RPMI7951 (cell line): ENCODE data around the gene DNAJB12. TPM values are rescaled to one million over a fixed set of nuclear protein-coding genes. Genes with fewer than 3 reads are reported as not detected.
"Not testable (repeated sequence)": the region's sequence is repeated elsewhere in the genome, so short reads cannot be mapped to it uniquely, and the experiment has no call there.

Experiments used
- DNase-seq: peaks from one replicate; pipeline ENCODE4 v3.0.0-alpha.2; 2012; ENCODE audit warnings: low read depth
- total RNA-seq: library from RNA; depleted of rRNA; stranded (reverse); fragments of >200 nt; shearing (Covaris generic); gene quantifications from 2 replicates; pipeline ENCODE4 v1.2.3, GENCODE V29; 2014; rRNA removed

The DNAJB12 gene
- total RNA-seq: 20.8 and 24.9 TPM in 2 replicates

- peak; percentile 93 for DNase-seq
Measured at GRCh38 chr10:72354356-72355213, at the start of gene DNAJB12. Gene DNAJB12, minus strand, starts transcription at chr10:72354919. Its CDS starts 22 bp downstream, at chr10:72354897.

GRCh38 chr10:72395581-72395980, 40.9 kb upstream of the DNAJB12 start:
- not testable (repeated sequence) for DNase-seq

GRCh38 chr10:72392571-72392970, 37.9 kb upstream of the DNAJB12 start:
- DNase-seq: no peak

DNA sequence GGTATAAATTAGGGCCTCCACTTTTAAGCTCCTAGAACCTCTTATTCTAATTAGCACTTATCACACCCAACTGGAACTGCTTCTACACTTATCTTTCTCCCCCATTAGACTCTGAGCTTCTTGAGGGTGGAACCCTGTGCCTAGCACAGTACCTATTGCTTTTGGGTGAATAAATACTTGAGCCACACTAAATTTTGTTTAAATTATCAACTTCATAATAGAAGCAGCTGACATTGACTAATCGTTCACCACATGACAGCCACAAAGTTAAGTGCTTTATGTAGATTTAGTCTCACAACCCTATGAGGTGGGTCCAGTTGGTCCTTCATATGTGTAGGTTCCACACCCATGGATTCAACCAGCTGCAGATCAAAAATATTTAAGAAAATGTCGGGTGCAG, 36.0 kb upstream of the DNAJB12 start:
- no peak for DNase-seq

GRCh38 chr10:72389716-72390115, 35.0 kb upstream of the DNAJB12 start:
- DNase-seq: no peak

DNA sequence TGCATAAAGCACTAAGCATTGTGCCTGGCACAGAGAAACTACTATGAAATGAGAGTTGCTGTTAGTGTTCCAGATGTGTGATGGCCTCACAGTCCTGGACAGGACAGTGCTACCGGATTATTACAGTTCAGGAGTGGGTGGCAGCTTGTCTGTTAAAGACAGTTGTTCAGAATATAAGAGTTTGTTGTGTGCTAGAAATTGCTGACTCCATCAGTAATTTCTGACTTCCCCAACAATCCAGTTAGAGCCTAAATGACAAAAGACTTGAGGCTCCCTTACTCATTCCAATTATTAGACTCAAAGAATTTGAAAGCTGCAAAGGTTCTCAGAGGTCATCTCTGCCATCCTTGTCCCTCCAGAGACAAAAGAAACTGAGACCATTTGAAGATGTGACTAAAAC, 34.3 kb upstream of the DNAJB12 start:
- DNase-seq: no peak

DNA sequence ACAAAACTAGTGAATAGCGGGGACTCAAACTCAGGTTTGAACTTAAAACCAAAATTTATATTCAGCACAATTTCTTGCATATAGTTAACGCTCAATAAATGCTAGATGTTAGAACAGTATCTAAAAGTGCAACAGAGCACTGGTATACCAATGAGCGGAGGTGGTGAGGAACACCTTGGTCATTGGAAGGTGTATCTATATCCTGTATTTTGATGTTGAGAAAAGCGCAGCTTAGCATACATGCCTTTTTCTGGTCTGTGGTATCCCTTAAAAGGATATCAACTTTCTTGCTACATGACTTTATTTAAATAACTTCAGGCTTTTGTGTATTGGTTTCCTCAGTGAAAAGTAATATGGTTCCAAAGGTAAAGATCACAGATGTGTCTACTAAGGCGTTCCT, 33.3 kb upstream of the DNAJB12 start:
- no peak for DNase-seq

DNA sequence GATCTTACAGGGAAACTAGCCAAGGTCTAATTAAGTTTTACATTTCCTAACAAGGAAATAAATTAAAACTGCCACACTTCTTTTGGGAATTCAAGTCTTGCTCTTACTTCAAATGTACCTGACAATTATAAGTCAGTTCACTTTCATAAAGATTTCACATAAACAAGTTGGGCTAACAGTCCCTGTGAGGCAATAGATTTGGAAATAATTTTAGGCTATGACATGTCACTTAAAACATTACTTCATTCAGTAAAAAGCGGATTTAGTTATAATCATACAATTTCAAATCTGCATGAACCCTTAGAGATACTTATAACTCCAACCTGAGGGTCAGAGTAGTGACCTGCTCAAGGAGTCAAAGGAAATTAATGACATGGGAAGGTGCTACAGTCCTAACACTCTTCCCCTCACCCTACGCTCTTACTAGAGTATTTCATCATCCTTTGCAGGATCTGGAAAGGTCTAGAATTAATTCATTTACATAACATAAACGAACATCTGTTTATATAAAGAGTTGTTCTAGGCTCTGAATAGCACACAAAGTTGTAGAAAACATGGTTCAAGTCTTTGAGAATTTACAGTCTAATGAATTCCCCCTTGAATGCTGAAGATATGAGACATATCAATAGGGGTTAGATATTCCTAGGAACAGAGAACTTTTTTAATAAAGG, 32.3 kb upstream of the DNAJB12 start:
- no peak for DNase-seq

DNA sequence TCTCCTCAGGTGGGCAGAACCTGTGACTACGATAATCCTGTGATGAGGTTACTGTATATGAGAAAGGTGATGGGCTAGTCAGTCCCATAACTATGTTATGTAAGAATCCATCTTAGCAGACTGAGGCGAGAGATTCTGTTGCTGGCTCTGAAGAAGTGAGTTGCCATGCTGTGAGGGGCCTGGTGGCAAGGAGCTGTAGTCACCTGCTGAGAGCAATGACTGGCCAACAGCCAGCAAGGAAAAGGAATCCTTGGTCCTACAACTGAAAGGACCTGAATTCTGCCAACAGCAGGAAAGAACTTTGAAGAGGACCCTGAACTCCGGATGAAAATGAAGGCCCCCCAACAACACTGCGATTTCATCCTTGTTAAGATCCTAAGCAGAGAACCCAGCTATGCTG, 31.0 kb upstream of the DNAJB12 start:
- no peak for DNase-seq

DNA sequence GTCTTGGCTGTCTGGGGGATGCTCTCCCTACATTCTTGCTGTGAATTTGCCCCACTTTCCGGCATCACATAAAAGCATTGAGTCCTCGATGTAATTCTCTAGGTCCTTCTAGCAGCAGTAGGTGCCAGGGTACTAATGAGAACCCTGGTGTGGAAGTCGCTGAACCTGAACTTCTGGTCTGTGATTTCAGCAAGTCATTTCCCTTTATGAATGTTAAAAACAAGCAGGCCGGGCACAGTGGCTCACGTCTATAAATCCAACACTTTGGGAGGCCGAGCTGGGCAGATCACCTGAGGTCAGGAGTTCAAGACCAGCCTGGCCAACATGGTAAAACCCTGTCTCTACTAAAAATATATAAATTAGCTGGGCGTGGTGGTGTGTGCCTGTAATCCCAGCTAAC, 30.3 kb upstream of the DNAJB12 start:
- DNase-seq: not testable (repeated sequence)

GRCh38 chr10:72379776-72380175, 25.1 kb upstream of the DNAJB12 start:
- DNase-seq: peak; percentile 49

DNA sequence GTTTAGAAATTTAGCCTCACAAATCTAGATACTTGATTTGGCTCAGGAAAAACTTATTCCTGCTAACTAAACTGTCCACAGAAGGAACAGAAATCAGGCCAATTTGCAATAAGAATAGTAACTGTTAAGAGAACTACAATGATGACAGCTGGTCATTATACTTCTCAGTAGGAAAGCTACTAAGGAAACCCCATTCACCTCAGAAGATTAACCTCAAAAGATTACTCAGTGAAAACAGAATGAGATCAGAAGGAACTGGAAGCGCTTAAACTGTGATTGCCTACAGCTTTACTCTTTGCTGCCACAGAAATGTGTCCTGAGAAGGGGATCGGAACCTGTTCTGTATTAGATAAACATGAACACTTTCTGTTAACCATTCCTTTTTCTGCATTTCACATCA, 24.3 kb upstream of the DNAJB12 start:
- DNase-seq: no peak

DNA sequence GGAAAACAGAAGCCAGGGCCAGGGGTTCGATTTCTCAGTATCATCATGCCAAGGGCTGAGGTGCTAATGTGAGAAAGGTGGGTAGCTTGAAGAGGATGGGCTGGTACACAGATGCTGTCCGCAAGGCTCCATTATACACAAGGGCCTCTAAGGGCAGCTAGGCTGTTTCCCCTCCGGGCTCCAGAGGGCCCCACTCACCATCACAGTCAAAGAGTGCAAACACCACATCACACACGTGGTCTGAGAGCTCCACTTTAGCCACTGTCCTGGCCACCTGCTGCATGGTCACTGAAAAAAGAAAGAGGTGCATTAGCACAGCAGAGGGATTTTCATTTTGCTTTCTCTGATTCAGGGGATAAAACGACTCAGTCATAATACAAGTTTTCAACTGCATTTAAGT, 20.9 kb upstream of the DNAJB12 start:
- DNase-seq: no peak

GRCh38 chr10:72375173-72375572, 20.5 kb upstream of the DNAJB12 start:
- no peak for DNase-seq

- DNase-seq: no peak
Measured at GRCh38 chr10:72370201-72370722, 15.5 kb upstream of the DNAJB12 start.

DNA sequence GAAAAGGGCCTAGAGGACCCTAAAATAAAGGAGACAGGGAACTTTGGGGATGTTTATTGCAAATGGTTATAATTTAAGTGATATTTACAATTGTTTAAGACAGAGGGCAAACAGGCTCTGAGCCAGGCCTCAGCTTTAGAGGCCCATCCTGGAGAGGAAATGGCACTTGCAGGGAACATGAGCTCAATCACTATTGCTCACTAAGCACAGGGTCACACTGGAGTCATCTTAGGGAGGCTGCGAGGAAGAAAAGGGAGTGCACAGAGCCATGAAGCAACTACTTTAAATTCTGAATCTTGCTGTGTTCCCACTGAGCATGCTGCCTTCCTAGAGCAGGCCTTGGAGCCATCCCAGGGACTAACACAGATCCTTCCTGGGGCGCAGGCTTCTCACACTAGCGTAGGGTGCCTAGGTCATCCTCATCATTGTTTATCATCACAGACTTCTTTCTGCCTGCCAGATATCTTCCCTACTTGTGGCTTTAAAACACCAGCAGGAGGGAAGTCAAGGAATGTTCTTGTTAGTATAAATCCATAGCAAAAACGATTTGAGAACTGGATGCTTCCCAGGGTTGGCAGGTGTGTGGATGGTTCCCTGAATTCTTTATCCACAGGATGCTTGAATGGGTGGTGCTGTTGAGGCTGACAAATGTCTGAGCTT, 12.7 kb upstream of the DNAJB12 start:
- no peak for DNase-seq

DNA sequence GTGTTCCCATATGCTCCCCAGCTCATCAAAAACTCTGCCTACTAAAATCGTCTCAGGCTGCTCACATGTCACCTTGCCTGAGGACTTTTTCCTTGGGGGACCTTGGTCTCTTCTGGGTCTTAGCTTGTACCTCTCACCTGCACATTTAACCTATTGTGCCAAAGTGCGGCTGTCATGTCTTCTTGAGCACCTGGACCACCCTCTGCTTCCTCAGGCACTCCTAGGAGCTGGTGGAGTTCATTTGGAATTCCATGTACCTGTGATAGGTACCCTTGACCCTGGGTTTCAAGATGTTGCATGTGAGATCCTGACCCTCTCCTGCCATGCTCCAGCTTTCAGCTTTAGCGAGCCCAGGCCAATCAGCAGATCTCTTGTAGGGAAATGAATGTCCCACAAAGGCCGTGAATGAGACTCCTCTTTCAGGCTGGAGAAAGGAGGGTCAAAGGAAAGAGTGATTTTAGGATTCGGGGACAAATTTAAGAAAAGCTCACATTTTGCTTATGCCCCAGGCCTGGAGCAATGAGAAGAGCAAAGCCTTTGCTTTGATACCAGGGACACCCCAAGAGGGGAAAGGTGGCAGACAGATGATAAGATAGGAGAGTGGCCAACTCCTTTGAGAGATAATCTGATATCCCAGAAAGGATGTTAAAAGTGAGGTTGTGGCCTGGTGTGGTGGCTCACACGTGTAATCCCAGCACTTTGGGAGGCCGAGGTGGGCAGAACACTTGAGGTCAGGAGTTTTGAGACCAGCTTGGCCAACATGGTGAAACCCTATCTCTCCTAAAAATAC, 10.6 kb upstream of the DNAJB12 start:
- no peak for DNase-seq

- DNase-seq: peak; percentile 87
Measured at GRCh38 chr10:72364239-72364777, 9.6 kb upstream of the DNAJB12 start.

DNA sequence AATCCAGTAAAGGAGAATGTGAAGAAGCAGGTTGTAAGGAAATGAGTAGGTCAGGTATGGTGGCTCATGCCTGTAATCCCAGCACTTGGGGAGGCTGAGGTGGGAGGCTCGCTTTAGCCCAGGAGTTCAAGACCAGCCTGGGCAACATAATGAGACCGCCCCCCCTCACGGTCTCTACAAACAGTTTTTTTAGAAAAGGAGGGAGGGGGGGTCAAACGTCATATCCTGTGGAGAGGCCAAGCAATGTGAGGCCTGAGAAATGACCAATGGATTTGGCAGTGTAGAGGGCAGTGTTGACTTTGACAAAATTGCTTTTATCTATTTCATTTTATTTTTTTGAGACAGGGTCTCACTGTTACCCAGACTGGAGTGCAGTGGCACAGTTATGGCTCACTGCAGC, 2.3 kb upstream of the DNAJB12 start:
- no peak for DNase-seq

DNA sequence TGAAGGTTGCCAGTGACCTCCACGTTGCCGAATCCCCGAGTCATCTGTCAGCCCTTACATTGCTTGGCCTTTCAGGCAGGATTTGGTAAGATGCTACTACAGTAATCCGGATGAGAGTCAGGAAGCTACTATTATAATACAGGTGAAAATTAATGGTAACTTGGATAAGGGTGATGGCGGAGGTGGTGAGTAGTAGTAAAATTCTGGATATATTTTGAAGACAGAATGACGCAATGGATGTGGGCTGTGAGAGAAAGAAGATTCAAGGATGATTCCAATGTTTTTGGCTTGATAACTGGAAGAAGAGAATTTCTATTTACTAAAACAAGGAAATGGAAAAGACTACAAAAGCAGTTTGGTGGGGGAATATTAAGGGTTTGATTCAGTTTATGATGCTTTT, 1.4 kb upstream of the DNAJB12 start:
- DNase-seq: no peak

DNA sequence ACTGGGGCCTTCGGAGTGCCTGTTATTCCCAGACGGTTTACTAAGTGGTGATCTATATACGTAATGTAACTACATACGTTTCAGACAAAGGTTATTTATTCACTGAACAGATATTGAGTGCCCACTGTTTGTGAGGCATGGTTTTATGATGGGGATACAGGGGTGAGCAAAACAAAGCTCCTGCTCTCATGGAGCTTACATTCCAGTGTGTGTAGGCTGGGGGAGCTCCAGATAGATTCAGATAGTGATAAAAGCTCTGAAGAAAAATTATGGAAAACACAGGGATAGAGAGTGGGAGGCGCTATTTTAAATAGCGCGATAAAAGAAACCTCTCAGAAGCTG, 466 bp upstream of the DNAJB12 start:
- no peak for DNase-seq
